HepG2 (cell line): ENCODE measurements around the gene DHRS12. TPM values are rescaled to one million over a fixed set of nuclear protein-coding genes. Genes with fewer than 3 reads are reported as not detected.

Source experiments
- AGO2 ChIP-seq: fragments of 200-400 bp; formaldehyde crosslinking; optimal IDR thresholded peaks from 2 replicates; pipeline ENCODE3; 2017; ENCODE audit warnings: mild to moderate bottlenecking, low read depth, low read length, moderate library complexity
- ATF7-NPFF ChIP-seq: sonication (generic); formaldehyde crosslinking; IDR thresholded peaks from 2 replicates; pipeline ENCODE4 v1.8.1; 2023; ENCODE audit warnings: mild to moderate bottlenecking, low read depth, missing genetic modification reagents, moderate library complexity
- CEBPZ ChIP-seq: IDR thresholded peaks from 2 replicates; pipeline ENCODE4 v1.6.1; 2012; ENCODE audit warnings: low read length, improper control_type of control experiment
- CHD4 ChIP-seq: fragments of 200-600 bp; sonication (generic); IDR thresholded peaks from 2 replicates; pipeline ENCODE4 v1.7.0; 2017; ENCODE audit warnings: mild to moderate bottlenecking, low read length, borderline replicate concordance
- DBP ChIP-seq: sonication (generic); formaldehyde crosslinking; IDR thresholded peaks from 2 replicates; pipeline ENCODE4 v1.4.0; 2020; ENCODE audit warnings: missing genetic modification reagents; ENCODE audit errors: not compliant biosample characterization
- FOXM1 ChIP-seq: sonication (generic); formaldehyde crosslinking; IDR thresholded peaks from 2 replicates; pipeline ENCODE4 v1.5.0; 2020; ENCODE audit warnings: missing genetic modification reagents
- HDAC1 ChIP-seq: sonication (generic); formaldehyde crosslinking; IDR thresholded peaks from 2 replicates; pipeline ENCODE4 v1.5.1; 2020; ENCODE audit warnings: mild to moderate bottlenecking, missing genetic modification reagents
- NFKB2 ChIP-seq: sonication (generic); formaldehyde crosslinking; IDR thresholded peaks from 2 replicates; pipeline ENCODE4 v1.4.0; 2020; ENCODE audit warnings: missing genetic modification reagents, borderline replicate concordance
- NR2C2 ChIP-seq: sonication (generic); formaldehyde crosslinking; IDR thresholded peaks from 2 replicates; pipeline ENCODE4 v1.4.0; 2020; ENCODE audit warnings: missing genetic modification reagents, mild to moderate bottlenecking, moderate library complexity, borderline replicate concordance
- SIX1 ChIP-seq: sonication (generic); formaldehyde crosslinking; IDR thresholded peaks from 2 replicates; pipeline ENCODE4 v1.4.0; 2020; ENCODE audit warnings: missing genetic modification reagents, borderline replicate concordance
- TBL1XR1 ChIP-seq: fragments of 150-350 bp; IDR thresholded peaks from 2 replicates; pipeline ENCODE4 v1.6.1; 2014; ENCODE audit warnings: borderline replicate concordance, low read length; ENCODE audit not compliant: partially characterized antibody
- TFAP4 ChIP-seq: sonication (generic); IDR thresholded peaks from 2 replicates; pipeline ENCODE4 v1.6.1; 2016; ENCODE audit warnings: low read depth, borderline replicate concordance
- ZBTB39 ChIP-seq: sonication (generic); formaldehyde crosslinking; IDR thresholded peaks from 2 replicates; pipeline ENCODE4 v1.5.0; 2020; ENCODE audit warnings: missing genetic modification reagents
- ZKSCAN1 ChIP-seq: fragments of 150-350 bp; IDR thresholded peaks from 2 replicates; pipeline ENCODE4 v1.6.1; 2014; ENCODE audit warnings: low read length
- ZNF17 ChIP-seq: sonication (generic); formaldehyde crosslinking; IDR thresholded peaks from 2 replicates; pipeline ENCODE4 v1.5.0; 2020; ENCODE audit warnings: mild to moderate bottlenecking, missing genetic modification reagents
- ZNF414 ChIP-seq: sonication (generic); formaldehyde crosslinking; IDR thresholded peaks from 2 replicates; pipeline ENCODE4 v1.5.0; 2020; ENCODE audit warnings: missing genetic modification reagents
- ZNF430 ChIP-seq: sonication (generic); formaldehyde crosslinking; IDR thresholded peaks from 2 replicates; pipeline ENCODE4 v1.9.0; 2021; ENCODE audit warnings: mild to moderate bottlenecking, missing genetic modification reagents
- ZNF446 ChIP-seq: sonication (generic); formaldehyde crosslinking; IDR thresholded peaks from 2 replicates; pipeline ENCODE4 v1.5.0; 2020; ENCODE audit warnings: mild to moderate bottlenecking, missing genetic modification reagents
- ZNF513 ChIP-seq: sonication (generic); formaldehyde crosslinking; conservative IDR thresholded peaks from 2 replicates; pipeline ENCODE4 v1.5.0; 2020; ENCODE audit warnings: missing genetic modification reagents
- ZNF775 ChIP-seq: sonication (generic); formaldehyde crosslinking; IDR thresholded peaks from 2 replicates; pipeline ENCODE4 v1.4.0; 2020; ENCODE audit warnings: missing genetic modification reagents, mild to moderate bottlenecking, moderate library complexity, borderline replicate concordance
- ZNF792 ChIP-seq: IDR thresholded peaks from 2 replicates; pipeline ENCODE4 v1.6.1; 2016
- polyA plus RNA-seq, 8 experiments: library from polyadenylated mRNA; depleted of rRNA in 3 of 8; stranded (reverse) in 7 of 8; unstranded in 1 of 8; fragments of >200 nt; fragmentation: Illumina TruSeq in 4 of 8; extraction: Trizol in 4 of 8; gene quantifications; 2 replicates each; pipeline versions ENCODE4 v1.2.1 to v1.2.3, GENCODE V29; 2011 to 2016; ENCODE audit warnings: low read depth in 4 of 8, missing spikeins in 1 of 8, mixed read lengths in 1 of 8; ENCODE audit not compliant: insufficient read depth in 1 of 8
- total RNA-seq, 5 experiments: library from RNA; depleted of rRNA; stranded (reverse); fragments of >200 nt; fragmentation: Illumina TruSeq; extraction: Trizol; gene quantifications; 2 replicates each; pipeline ENCODE4 v1.2.3, GENCODE V29; 2016; ENCODE audit warnings: low read depth in 1 of 5

Gene DHRS12
- total and polyA plus RNA-seq, 2 of the 13 experiments (the other 11 are each of a cell fraction or from before 2014, with no cell fraction given), result 7.2 to 8.4 TPM

GRCh38 chr13:51844862-51845573, 41.1 kb upstream of the DHRS12 start, which contains the start of gene TMEM272 (continued):
- TF ChIP-seq ZKSCAN1, result no peak
- no peak for TF ChIP-seq NFKB2 (CRISPR knock-in tag)
- TF ChIP-seq NR2C2 (CRISPR knock-in tag), result no peak
- TF ChIP-seq ZNF792, result no peak
- no peak for TF ChIP-seq AGO2
- no peak for TF ChIP-seq TFAP4
- TF ChIP-seq ZNF430, result no peak
- no peak for TF ChIP-seq FOXM1 (CRISPR knock-in tag)
- no peak for TF ChIP-seq ZNF17 (CRISPR knock-in tag)
- TF ChIP-seq DBP (CRISPR knock-in tag), result no peak
- no peak for TF ChIP-seq SIX1
- TF ChIP-seq CEBPZ, result no peak
- TF ChIP-seq ZNF446, result no peak
- TF ChIP-seq ZNF513, result no peak
- no peak for TF ChIP-seq ZNF775 (CRISPR knock-in tag)
- no peak for TF ChIP-seq ZBTB39 (CRISPR knock-in tag)
- no peak for TF ChIP-seq HDAC1 (CRISPR knock-in tag)
- TF ChIP-seq ZNF414 (CRISPR knock-in tag), result no peak
- TF ChIP-seq TBL1XR1, result no peak
- TF ChIP-seq ATF7-NPFF (CRISPR knock-in tag), result no peak
- no peak for TF ChIP-seq CHD4
